GM12878 (cell line): ENCODE data around the gene MDGA2. TPM values are rescaled to one million over a fixed set of nuclear protein-coding genes. Genes with fewer than 3 reads are reported as not detected.

Experiments
- ATAC-seq: fragments of 200-7000 bp; cut with Tn5 transposase; 3 replicates; pipeline ENCODE4 v1.9.1; 2020; ENCODE audit warnings: mild to moderate bottlenecking, moderate library complexity
- BruUV-seq: library from RNA; stranded (reverse); fragments of 400-500 nt; replicated peaks from 2 replicates; lab custom pipeline; 2021; lab: Mats Ljungman, UMichigan
- CTCF ChIA-PET: fragments of 300-600 bp; sonication (Branson Sonifier 250); formaldehyde crosslinking; extraction: SDS; loops from one replicate; lab custom pipeline; 2021; ENCODE audit warnings: inconsistent platforms; lab: Yijun Ruan, JAX
- POLR2A ChIA-PET: fragments of 350-600 bp; formaldehyde crosslinking; extraction: SDS; loops from one replicate; lab custom pipeline; 2021; ENCODE audit warnings: inconsistent platforms; lab: Charles Lee
- RAD21 ChIA-PET: fragments of 300-600 bp; sonication (Branson Sonifier 250); formaldehyde crosslinking; loops from one replicate; lab custom pipeline; 2023; ENCODE audit warnings: antibody characterized with exemption; ENCODE audit not compliant: unreplicated experiment; lab: Charles Lee
- SMC1A ChIA-PET: fragments of 300-600 bp; sonication (Branson Sonifier 250); formaldehyde crosslinking; loops from one replicate; lab custom pipeline; 2023; ENCODE audit not compliant: unreplicated experiment, uncharacterized antibody; lab: Charles Lee
- DNase-seq: peaks from one replicate; pipeline ENCODE4 v3.0.0-alpha.2; 2011; ENCODE audit warnings: low read depth, low spot score
- FAIRE-seq: peaks from 3 replicates; lab custom pipeline; 2011; peaks lifted over from hg19 to GRCh38; lab: Jason Lieb, UNC
- H2AFZ ChIP-seq: 2 replicates; pipeline ENCODE4 v1.6.0; 2011; ENCODE audit warnings: low read depth, low read length, control low read depth; ENCODE audit not compliant: control insufficient read depth
- H3K27ac ChIP-seq: 2 replicates; pipeline ENCODE4 v1.5.1; 2011; ENCODE audit warnings: control low read depth; ENCODE audit not compliant: control insufficient read depth, insufficient read depth
- H3K27me3 ChIP-seq, 2 experiments: replicated peaks in 1 of 2; 2 replicates each; pipeline versions ENCODE4 v1.6.0 to v1.6.1; 2011; ENCODE audit warnings: low read length in 1 of 2; ENCODE audit not compliant: control insufficient read depth in 2 of 2, insufficient read depth in 2 of 2
- H3K36me3 ChIP-seq, 2 experiments: 2 replicates each; pipeline ENCODE4 v1.5.1; 2011; ENCODE audit warnings: low read length in 1 of 2; ENCODE audit not compliant: control insufficient read depth in 2 of 2, insufficient read depth in 2 of 2
- H3K4me1 ChIP-seq: 2 replicates; pipeline ENCODE4 v1.6.1; 2011; ENCODE audit warnings: mild to moderate bottlenecking, low read length, moderate library complexity, mixed read lengths; ENCODE audit not compliant: control insufficient read depth, insufficient read depth
- H3K4me2 ChIP-seq: 2 replicates; pipeline ENCODE4 v1.6.0; 2011; ENCODE audit warnings: control low read depth; ENCODE audit not compliant: control insufficient read depth, insufficient read depth
- H3K4me3 ChIP-seq: fragments of 200-600 bp; sonication (generic); 2 replicates; pipeline ENCODE4 v1.5.1; 2016
- H3K79me2 ChIP-seq: 2 replicates; pipeline ENCODE4 v1.6.0; 2011; ENCODE audit warnings: low read length; ENCODE audit not compliant: control insufficient read depth, insufficient read depth
- H3K9ac ChIP-seq: 2 replicates; pipeline ENCODE4 v1.8.0; 2011; ENCODE audit warnings: low read length, control low read depth, mixed read lengths; ENCODE audit not compliant: control insufficient read depth, insufficient read depth
- H3K9me3 ChIP-seq: replicated peaks from 3 replicates; pipeline ENCODE4 v1.5.1; 2011; ENCODE audit warnings: mild to moderate bottlenecking, low read length; ENCODE audit not compliant: control insufficient read depth, insufficient read depth
- H4K20me1 ChIP-seq: 2 replicates; pipeline ENCODE4 v1.6.0; 2011; ENCODE audit not compliant: control insufficient read depth, insufficient read depth
- CBX3 ChIP-seq: fragments of 200-600 bp; sonication (generic); IDR thresholded peaks from 2 replicates; pipeline ENCODE4 v1.6.1; 2016; ENCODE audit warnings: low read depth, borderline replicate concordance
- CHD2 ChIP-seq: IDR thresholded peaks from 2 replicates; pipeline ENCODE4 v1.6.1; 2011; ENCODE audit warnings: low read depth, low read length, improper control_type of control experiment, borderline replicate concordance
- KLF5 ChIP-seq: fragments of 450-650 bp; IDR thresholded peaks from 2 replicates; pipeline ENCODE4 v1.6.1; 2014; ENCODE audit warnings: mild to moderate bottlenecking; ENCODE audit not compliant: partially characterized antibody
- POU2F2 ChIP-seq: IDR thresholded peaks from 3 replicates; pipeline ENCODE4 v1.6.1; 2011; ENCODE audit warnings: low read depth, mild to moderate bottlenecking, low read length, borderline replicate concordance
- RELA ChIP-seq: fragments of 450-650 bp; IDR thresholded peaks from 2 replicates; pipeline ENCODE4 v1.8.0; 2014; ENCODE audit warnings: borderline replicate concordance; ENCODE audit not compliant: partially characterized antibody
- SUZ12 ChIP-seq: fragments of 200-600 bp; sonication (generic); IDR thresholded peaks from one replicate; pipeline ENCODE4 v1.6.1; 2018; ENCODE audit warnings: antibody characterized with exemption, mild to moderate bottlenecking; ENCODE audit not compliant: unreplicated experiment
- TCF3 ChIP-seq: IDR thresholded peaks from 2 replicates; pipeline ENCODE4 v1.6.1; 2012; ENCODE audit warnings: low read depth, mild to moderate bottlenecking, low read length, borderline replicate concordance; ENCODE audit not compliant: insufficient read depth
- WRNIP1 ChIP-seq: IDR thresholded peaks from 2 replicates; pipeline ENCODE4 v1.6.1; 2011; ENCODE audit warnings: low read depth, low read length, improper control_type of control experiment, borderline replicate concordance
- WGBS: methylation state at CpG from one replicate; pipeline ENCODE4 v1.1.6; 2016; ENCODE audit warnings: low lambda C conversion rate; ENCODE audit not compliant: insufficient replicate concordance, insufficient coverage; ENCODE audit errors: missing lambda C conversion rate; 5-methylcytosine and 5-hydroxymethylcytosine counted together
- in situ Hi-C: fragments of 300-500 bp; cut with MboI; formaldehyde crosslinking; loops from 9 replicates; pipeline ENCODE4 v1.14.3; 2018; ENCODE audit warnings: mixed read lengths
- intact Hi-C: fragments of 100-400 bp; cut with micrococcal nuclease; formaldehyde crosslinking; loops from one replicate; pipeline ENCODE4 v1.14.2; 2022; ENCODE audit not compliant: unreplicated experiment
- polyA plus RNA-seq, 11 experiments: library from polyadenylated mRNA; depleted of rRNA in 4 of 11; unstranded in 6 of 11; stranded (reverse) in 5 of 11; fragments of >200 nt; fragmentation: Nextera tagmentation in 4 of 11; fragmentation: Illumina TruSeq in 1 of 11; extraction: Ambion mirVana in 4 of 11; extraction: Trizol in 1 of 11; gene quantifications; 1 replicate in 1 of 11; 2 replicates in 10 of 11; pipeline versions ENCODE4 v1.2.1 to v1.2.3, GENCODE V29; 2011 to 2016; ENCODE audit warnings: inconsistent platforms in 2 of 11, missing spikeins in 2 of 11, low read depth in 1 of 11
- total RNA-seq, 4 experiments: library from RNA; depleted of rRNA in 3 of 4; stranded (reverse); fragments of >200 nt in 3 of 4; fragmentation: Illumina TruSeq in 1 of 4; extraction: Trizol in 1 of 4; gene quantifications; 2 replicates each; pipeline versions ENCODE4 v1.2.1 to v1.2.3, GENCODE V29; 2013 to 2021
- TF ChIP-seq, protein P1 (sequence below): fragments of 450-650 bp; IDR thresholded peaks from 2 replicates; pipeline ENCODE4 v1.6.1; 2014; ENCODE audit warnings: mild to moderate bottlenecking
- TF ChIP-seq, protein P2 (sequence below): fragments of 450-650 bp; IDR thresholded peaks from 2 replicates; pipeline ENCODE4 v1.6.1; 2017; ENCODE audit warnings: low read depth, mild to moderate bottlenecking, moderate library complexity
- TF ChIP-seq, protein P3 (sequence below): IDR thresholded peaks from 2 replicates; pipeline ENCODE4 v1.6.1; 2012; ENCODE audit warnings: low read depth, low read length, improper control_type of control experiment
- TF ChIP-seq, protein P4 (sequence below): IDR thresholded peaks from 2 replicates; pipeline ENCODE4 v1.6.1; 2011; ENCODE audit warnings: low read depth, mild to moderate bottlenecking, low read length, moderate library complexity, borderline replicate concordance; ENCODE audit errors: extremely low read depth

Gene MDGA2
- total and polyA plus RNA-seq, 10 of the 15 experiments (the other 5 are each of a cell fraction or from before 2014, with no cell fraction given), result not detected

DNA sequence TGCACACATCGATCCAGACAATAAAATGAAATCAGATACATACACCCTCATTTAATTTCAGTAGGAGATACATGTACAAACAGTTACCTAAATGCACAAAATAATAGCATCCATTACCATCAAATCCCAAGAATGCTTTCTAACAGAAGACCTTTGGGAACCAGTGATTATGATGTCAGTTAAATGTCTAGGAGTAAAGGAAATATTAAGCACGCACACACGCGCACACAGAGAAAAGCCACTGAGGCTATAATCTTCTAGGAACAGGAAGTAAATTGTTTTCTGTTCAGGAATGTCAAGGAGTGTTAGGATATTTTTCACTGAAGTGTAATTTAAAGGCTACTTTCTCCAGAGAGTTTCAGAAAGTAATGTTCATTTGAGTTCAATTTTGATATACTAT lies 250.1 kb downstream of the MDGA2 start:
- TF ChIP-seq POU2F2 (no peak), TCF3 (no peak), KLF5 (no peak), WRNIP1 (no peak), CBX3 (no peak), CHD2 (no peak), RELA (no peak), SUZ12 (no peak)
- TF ChIP-seq, protein P1, sequence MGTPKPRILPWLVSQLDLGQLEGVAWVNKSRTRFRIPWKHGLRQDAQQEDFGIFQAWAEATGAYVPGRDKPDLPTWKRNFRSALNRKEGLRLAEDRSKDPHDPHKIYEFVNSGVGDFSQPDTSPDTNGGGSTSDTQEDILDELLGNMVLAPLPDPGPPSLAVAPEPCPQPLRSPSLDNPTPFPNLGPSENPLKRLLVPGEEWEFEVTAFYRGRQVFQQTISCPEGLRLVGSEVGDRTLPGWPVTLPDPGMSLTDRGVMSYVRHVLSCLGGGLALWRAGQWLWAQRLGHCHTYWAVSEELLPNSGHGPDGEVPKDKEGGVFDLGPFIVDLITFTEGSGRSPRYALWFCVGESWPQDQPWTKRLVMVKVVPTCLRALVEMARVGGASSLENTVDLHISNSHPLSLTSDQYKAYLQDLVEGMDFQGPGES, result no peak
- TF ChIP-seq, protein P2, sequence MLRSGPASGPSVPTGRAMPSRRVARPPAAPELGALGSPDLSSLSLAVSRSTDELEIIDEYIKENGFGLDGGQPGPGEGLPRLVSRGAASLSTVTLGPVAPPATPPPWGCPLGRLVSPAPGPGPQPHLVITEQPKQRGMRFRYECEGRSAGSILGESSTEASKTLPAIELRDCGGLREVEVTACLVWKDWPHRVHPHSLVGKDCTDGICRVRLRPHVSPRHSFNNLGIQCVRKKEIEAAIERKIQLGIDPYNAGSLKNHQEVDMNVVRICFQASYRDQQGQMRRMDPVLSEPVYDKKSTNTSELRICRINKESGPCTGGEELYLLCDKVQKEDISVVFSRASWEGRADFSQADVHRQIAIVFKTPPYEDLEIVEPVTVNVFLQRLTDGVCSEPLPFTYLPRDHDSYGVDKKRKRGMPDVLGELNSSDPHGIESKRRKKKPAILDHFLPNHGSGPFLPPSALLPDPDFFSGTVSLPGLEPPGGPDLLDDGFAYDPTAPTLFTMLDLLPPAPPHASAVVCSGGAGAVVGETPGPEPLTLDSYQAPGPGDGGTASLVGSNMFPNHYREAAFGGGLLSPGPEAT, result no peak
- TF ChIP-seq, protein P3, sequence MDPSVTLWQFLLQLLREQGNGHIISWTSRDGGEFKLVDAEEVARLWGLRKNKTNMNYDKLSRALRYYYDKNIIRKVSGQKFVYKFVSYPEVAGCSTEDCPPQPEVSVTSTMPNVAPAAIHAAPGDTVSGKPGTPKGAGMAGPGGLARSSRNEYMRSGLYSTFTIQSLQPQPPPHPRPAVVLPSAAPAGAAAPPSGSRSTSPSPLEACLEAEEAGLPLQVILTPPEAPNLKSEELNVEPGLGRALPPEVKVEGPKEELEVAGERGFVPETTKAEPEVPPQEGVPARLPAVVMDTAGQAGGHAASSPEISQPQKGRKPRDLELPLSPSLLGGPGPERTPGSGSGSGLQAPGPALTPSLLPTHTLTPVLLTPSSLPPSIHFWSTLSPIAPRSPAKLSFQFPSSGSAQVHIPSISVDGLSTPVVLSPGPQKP, result no peak
- TF ChIP-seq, protein P4, sequence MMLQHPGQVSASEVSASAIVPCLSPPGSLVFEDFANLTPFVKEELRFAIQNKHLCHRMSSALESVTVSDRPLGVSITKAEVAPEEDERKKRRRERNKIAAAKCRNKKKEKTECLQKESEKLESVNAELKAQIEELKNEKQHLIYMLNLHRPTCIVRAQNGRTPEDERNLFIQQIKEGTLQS, result no peak
- DNase-seq (no peak), FAIRE-seq (no peak), ATAC-seq (no peak)
- no peak overlapping the region for H3K4me3 ChIP-seq
- ChIA-PET CTCF (no interaction called here), RAD21 (no interaction called here), POLR2A (no interaction called here), SMC1A (interaction anchor here (0.6 kb wide), 1 partner anchor 112 kb away, joined by 3 read pairs; no protein-coding TSS in a partner anchor)
- no peaks in the 10 kb centered on the region for H3K27me3 ChIP-seq
- no peak overlapping the region for H3K27ac ChIP-seq
- H3K4me1 ChIP-seq, result no peaks in the 10 kb centered on the region
- H4K20me1 ChIP-seq, result no peaks in the 10 kb centered on the region
- H3K79me2 ChIP-seq, result no peaks in the 10 kb centered on the region
- no peak overlapping the region for H3K4me2 ChIP-seq
- H3K9me3 ChIP-seq, result no peaks in the 10 kb centered on the region
- H2AFZ ChIP-seq, result no peak overlapping the region
- no peaks in the 10 kb centered on the region for H3K36me3 ChIP-seq
- intact Hi-C loops (no loop called here), in situ Hi-C loops (no loop called here)
- 6% methylated on average over 4 of the region's 4 CpGs for WGBS
- no peak overlapping the region for H3K9ac ChIP-seq
- no TSS peak for BruUV-seq
